Jurkat, Clone E6-1 (cell line): ENCODE measurements around the gene TMEM89.

ENCODE experiments used
- DNase-seq: peaks from one replicate; pipeline ENCODE4 v3.0.0-alpha.2; 2011; ENCODE audit warnings: low read depth, low spot score
- H3K4me3 ChIP-seq: 2 replicates; pipeline ENCODE4 v1.5.1; 2011; ENCODE audit warnings: mild to moderate bottlenecking, low read length, control low read depth, moderate library complexity

The TMEM89 gene

GRCh38 chr3:48595075-48595525 lies 26.5 kb downstream of the TMEM89 start, which contains the start of gene COL7A1:
Gene COL7A1, minus strand, starts transcription at chr3:48595329. Its CDS starts 170 bp downstream, at chr3:48595159.
- no peak for DNase-seq
- H3K4me3 ChIP-seq, result no peak within 1 kb of the TSS

- no peak overlapping the region for H3K4me3 ChIP-seq
- DNase-seq, result no peak
Measured at GRCh38 chr3:48594417-48595049, 27.0 kb downstream of the TMEM89 start.

- DNase-seq, result no peak
- no peak overlapping the region for H3K4me3 ChIP-seq
Measured at GRCh38 chr3:48593337-48593736, 28.2 kb downstream of the TMEM89 start.

GRCh38 chr3:48592519-48593087 lies 29.0 kb downstream of the TMEM89 start:
- no peak for DNase-seq
- no peak overlapping the region for H3K4me3 ChIP-seq

GRCh38 chr3:48591886-48592518 lies 29.6 kb downstream of the TMEM89 start:
- H3K4me3 ChIP-seq, result no peak overlapping the region
- no peak for DNase-seq

- no peak for DNase-seq
- H3K4me3 ChIP-seq, result no peak overlapping the region
Measured at GRCh38 chr3:48591436-48591835, 30.1 kb downstream of the TMEM89 start.

- no peak overlapping the region for H3K4me3 ChIP-seq
Measured at GRCh38 chr3:48588230-48588629, 33.3 kb downstream of the TMEM89 start.

GRCh38 chr3:48587686-48588085 lies 33.9 kb downstream of the TMEM89 start:
- H3K4me3 ChIP-seq, result no peak overlapping the region
- no peak for DNase-seq

More at GRCh38 chr3:48588230-48588629, 33.3 kb downstream of the TMEM89 start:
- no peak for DNase-seq

- no peak overlapping the region for H3K4me3 ChIP-seq
- no peak for DNase-seq
Measured at GRCh38 chr3:48585411-48585810, 36.2 kb downstream of the TMEM89 start.

- no peak overlapping the region for H3K4me3 ChIP-seq
- no peak for DNase-seq
Measured at GRCh38 chr3:48584836-48585235, 36.7 kb downstream of the TMEM89 start.

- no peak overlapping the region for H3K4me3 ChIP-seq
- DNase-seq, result no peak
Measured at GRCh38 chr3:48581621-48582481, 39.7 kb downstream of the TMEM89 start.

GRCh38 chr3:48576647-48577046 lies 44.9 kb downstream of the TMEM89 start:
- DNase-seq, result no peak
- no peak overlapping the region for H3K4me3 ChIP-seq

GRCh38 chr3:48575366-48575765 lies 46.2 kb downstream of the TMEM89 start:
- H3K4me3 ChIP-seq, result no peak overlapping the region
- DNase-seq, result no peak

- DNase-seq, result no peak
- no peak overlapping the region for H3K4me3 ChIP-seq
Measured at GRCh38 chr3:48573973-48574585, 47.5 kb downstream of the TMEM89 start.

GRCh38 chr3:48572517-48572916 lies 49.1 kb downstream of the TMEM89 start:
- DNase-seq, result no peak
- no peak overlapping the region for H3K4me3 ChIP-seq

- DNase-seq, result no peak
- H3K4me3 ChIP-seq, result no peak overlapping the region
Measured at GRCh38 chr3:48571938-48572337, 49.6 kb downstream of the TMEM89 start.
